OCI-LY7 (cell line): ENCODE results near the gene TEX9.

Experiments used
- EZH2phosphoT487 ChIP-seq: fragments of 200-600 bp; sonication (generic); IDR thresholded peaks from 2 replicates; pipeline ENCODE4 v1.6.1; 2018; ENCODE audit warnings: low read depth, borderline replicate concordance, mild to moderate bottlenecking, mixed run types, antibody characterized with exemption, low read length, moderate library complexity, mixed read lengths
- TF ChIP-seq, protein P1 (sequence below): fragments of 200-600 bp; sonication (generic); conservative IDR thresholded peaks from 2 replicates; pipeline ENCODE4 v1.5.1; 2014; ENCODE audit warnings: mild to moderate bottlenecking, antibody characterized with exemption, low read length, moderate library complexity, mixed read lengths

GRCh38 chr15:56460947-56461346 lies 95.7 kb downstream of the TEX9 start:
- TF ChIP-seq, protein P1, sequence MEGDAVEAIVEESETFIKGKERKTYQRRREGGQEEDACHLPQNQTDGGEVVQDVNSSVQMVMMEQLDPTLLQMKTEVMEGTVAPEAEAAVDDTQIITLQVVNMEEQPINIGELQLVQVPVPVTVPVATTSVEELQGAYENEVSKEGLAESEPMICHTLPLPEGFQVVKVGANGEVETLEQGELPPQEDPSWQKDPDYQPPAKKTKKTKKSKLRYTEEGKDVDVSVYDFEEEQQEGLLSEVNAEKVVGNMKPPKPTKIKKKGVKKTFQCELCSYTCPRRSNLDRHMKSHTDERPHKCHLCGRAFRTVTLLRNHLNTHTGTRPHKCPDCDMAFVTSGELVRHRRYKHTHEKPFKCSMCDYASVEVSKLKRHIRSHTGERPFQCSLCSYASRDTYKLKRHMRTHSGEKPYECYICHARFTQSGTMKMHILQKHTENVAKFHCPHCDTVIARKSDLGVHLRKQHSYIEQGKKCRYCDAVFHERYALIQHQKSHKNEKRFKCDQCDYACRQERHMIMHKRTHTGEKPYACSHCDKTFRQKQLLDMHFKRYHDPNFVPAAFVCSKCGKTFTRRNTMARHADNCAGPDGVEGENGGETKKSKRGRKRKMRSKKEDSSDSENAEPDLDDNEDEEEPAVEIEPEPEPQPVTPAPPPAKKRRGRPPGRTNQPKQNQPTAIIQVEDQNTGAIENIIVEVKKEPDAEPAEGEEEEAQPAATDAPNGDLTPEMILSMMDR: no peak
- TF ChIP-seq EZH2phosphoT487: no peak
